K562 (cell line): ENCODE measurements around the gene CD4. TPM values are rescaled to one million over a fixed set of nuclear protein-coding genes. Genes with fewer than 3 reads are reported as not detected.

Experiments
- CBX5 ChIP-seq: IDR thresholded peaks from 2 replicates; pipeline ENCODE4 v1.6.1; 2014; ENCODE audit warnings: low read depth, borderline replicate concordance
- CCAR2 ChIP-seq: fragments of 200-400 bp; formaldehyde crosslinking; IDR thresholded peaks from 2 replicates; pipeline ENCODE4 v1.6.1; 2017; ENCODE audit warnings: mild to moderate bottlenecking, low read depth, low read length
- ESRRB ChIP-seq: fragments of 250-450 bp; sonication (Bioruptor Pico); IDR thresholded peaks from 2 replicates; pipeline ENCODE4 v1.5.0; 2020; ENCODE audit warnings: mild to moderate bottlenecking, moderate library complexity, borderline replicate concordance
- EZH2 ChIP-seq: IDR thresholded peaks from 2 replicates; pipeline ENCODE4 v1.6.1; 2012; ENCODE audit warnings: low read depth, mild to moderate bottlenecking, inconsistent platforms, low read length, borderline replicate concordance
- FOXJ3 ChIP-seq: sonication (generic); formaldehyde crosslinking; IDR thresholded peaks from 2 replicates; pipeline ENCODE4 v1.4.0; 2020; ENCODE audit warnings: mild to moderate bottlenecking, missing genetic modification reagents
- POLR2H ChIP-seq: IDR thresholded peaks from 2 replicates; pipeline ENCODE4 v1.6.1; 2016; ENCODE audit warnings: missing genetic modification characterization, low read depth, mild to moderate bottlenecking, control low read depth, missing compliant biosample characterization, moderate library complexity
- PTTG1 ChIP-seq: fragments of 450-650 bp; IDR thresholded peaks from 2 replicates; pipeline ENCODE4 v1.6.1; 2016; ENCODE audit warnings: low read depth, mild to moderate bottlenecking, missing genetic modification characterization, missing compliant biosample characterization
- STAG1 ChIP-seq: sonication (generic); formaldehyde crosslinking; IDR thresholded peaks from 2 replicates; pipeline ENCODE4 v1.5.0; 2020; ENCODE audit warnings: missing genetic modification reagents, borderline replicate concordance
- TCF7L2 ChIP-seq: fragments of 150-350 bp; IDR thresholded peaks from 2 replicates; pipeline ENCODE4 v1.6.1; 2016; ENCODE audit warnings: low read depth, mild to moderate bottlenecking, low read length, moderate library complexity
- TSC22D4 ChIP-seq: fragments of 450-650 bp; IDR thresholded peaks from 2 replicates; pipeline ENCODE4 v1.6.1; 2016; ENCODE audit warnings: missing genetic modification characterization, missing biosample characterization, control low read depth
- ZBTB7A ChIP-seq: IDR thresholded peaks from 2 replicates; pipeline ENCODE4 v1.6.1; 2011; ENCODE audit warnings: low read depth, mild to moderate bottlenecking, low read length, moderate library complexity, borderline replicate concordance; ENCODE audit not compliant: control insufficient read depth
- ZBTB8A ChIP-seq: fragments of 450-650 bp; IDR thresholded peaks from 2 replicates; pipeline ENCODE4 v1.6.1; 2018; ENCODE audit warnings: mild to moderate bottlenecking, moderate library complexity; ENCODE audit not compliant: partially characterized antibody
- ZNF551 ChIP-seq: fragments of 250-450 bp; sonication (Bioruptor Pico); IDR thresholded peaks from 2 replicates; pipeline ENCODE4 v1.5.0; 2021; ENCODE audit warnings: mild to moderate bottlenecking, moderate library complexity
- ZNF57 ChIP-seq: fragments of 450-650 bp; formaldehyde crosslinking; IDR thresholded peaks from 2 replicates; pipeline ENCODE4 v1.4.0; 2020; ENCODE audit warnings: mild to moderate bottlenecking, moderate library complexity
- ZNF589 ChIP-seq: fragments of 200-800 bp; sonication (Bioruptor generic); IDR thresholded peaks from 2 replicates; pipeline ENCODE4 v1.6.1; 2016; ENCODE audit warnings: low read depth, missing genetic modification characterization, missing compliant biosample characterization
- ZNF699 ChIP-seq: fragments of 250-450 bp; sonication (Bioruptor Pico); IDR thresholded peaks from 2 replicates; pipeline ENCODE4 v1.8.0; 2021; ENCODE audit warnings: mild to moderate bottlenecking, moderate library complexity; ENCODE audit not compliant: insufficient replicate concordance
- polyA plus RNA-seq, 8 experiments: library from polyadenylated mRNA; depleted of rRNA in 4 of 8; stranded (reverse) in 5 of 8; unstranded in 3 of 8; fragments of >200 nt; fragmentation: Nextera tagmentation in 2 of 8; fragmentation: Illumina TruSeq in 1 of 8; extraction: Ambion mirVana in 2 of 8; extraction: Trizol in 1 of 8; gene quantifications; 2 replicates each; pipeline versions ENCODE4 v1.2.1 to v1.2.3, GENCODE V29; 2011 to 2014; ENCODE audit warnings: inconsistent platforms in 1 of 8, missing spikeins in 1 of 8
- total RNA-seq, 7 experiments: library from RNA; depleted of rRNA in 6 of 7; stranded (reverse); fragments of >200 nt in 6 of 7; fragmentation: Illumina TruSeq in 2 of 7; extraction: Trizol in 2 of 7; gene quantifications; 2 replicates each; pipeline versions ENCODE4 v1.2.1 to v1.2.3, GENCODE V29; 2011 to 2021; ENCODE audit warnings: low replicate concordance in 1 of 7
- TF ChIP-seq, protein P1 (sequence below): sonication (generic); formaldehyde crosslinking; IDR thresholded peaks from 2 replicates; pipeline ENCODE4 v1.8.1; 2023; ENCODE audit warnings: mild to moderate bottlenecking, missing genetic modification reagents, moderate library complexity
- TF ChIP-seq, protein P2 (sequence below): fragments of 450-650 bp; formaldehyde crosslinking; IDR thresholded peaks from 2 replicates; pipeline ENCODE4 v1.4.0; 2022; ENCODE audit warnings: missing genetic modification characterization
- TF ChIP-seq, protein P3 (sequence below): sonication (generic); formaldehyde crosslinking; IDR thresholded peaks from 2 replicates; pipeline ENCODE4 v1.8.1; 2023; ENCODE audit warnings: missing genetic modification reagents, mild to moderate bottlenecking, borderline replicate concordance

The CD4 gene
- total and polyA plus RNA-seq, 9 of the 15 experiments (the other 6 are each of a cell fraction or from before 2014, with no cell fraction given): 0.06 to 0.27 (median 0.09) TPM; not detected in 5

DNA sequence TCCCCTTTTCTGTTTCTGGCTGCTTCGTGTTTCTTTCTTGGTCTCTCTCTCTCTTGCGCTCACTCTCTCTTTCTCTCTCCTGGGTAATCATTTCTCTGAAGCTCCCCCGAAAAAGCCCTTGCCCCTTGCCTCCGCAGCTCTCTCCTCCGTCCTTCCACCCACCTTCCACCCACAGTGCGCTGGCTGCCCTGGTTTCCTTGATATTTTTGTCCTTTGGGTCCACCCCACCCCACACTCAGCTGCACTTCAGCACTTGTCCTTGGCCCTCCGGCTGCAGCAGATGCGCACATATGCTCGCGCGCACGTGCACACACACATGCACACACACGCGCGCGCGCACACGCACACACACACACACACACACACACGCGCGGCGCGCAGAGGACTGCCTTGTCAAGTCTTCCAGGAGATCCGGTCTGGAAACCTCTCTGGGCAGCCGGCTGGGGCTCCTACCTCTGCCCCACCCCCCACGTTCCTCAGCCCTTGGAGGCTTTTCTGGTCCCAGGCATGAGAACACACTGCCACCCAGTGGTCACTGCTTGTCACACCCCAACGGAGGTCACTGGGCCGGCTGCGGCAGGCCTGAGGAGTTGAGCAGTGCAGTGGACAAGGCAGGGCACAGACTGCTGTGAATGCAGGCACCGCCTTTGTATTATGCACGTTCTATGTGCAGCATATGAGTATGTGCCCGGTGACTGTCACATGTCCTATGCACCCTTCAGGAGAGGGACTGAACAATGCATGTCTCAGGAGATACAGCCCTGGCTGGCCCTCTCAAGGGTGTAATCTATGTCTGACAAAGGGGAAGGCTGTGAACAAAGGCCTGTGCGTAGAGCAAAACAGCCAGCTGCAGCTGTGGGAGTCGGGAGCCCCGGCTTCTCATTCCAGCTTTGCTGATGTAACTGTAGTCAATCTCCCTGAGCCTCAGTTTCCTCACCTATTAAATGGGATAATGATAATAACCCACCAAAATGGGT is 10.5 kb upstream of the CD4 start (continued):
- TF ChIP-seq, protein P1, sequence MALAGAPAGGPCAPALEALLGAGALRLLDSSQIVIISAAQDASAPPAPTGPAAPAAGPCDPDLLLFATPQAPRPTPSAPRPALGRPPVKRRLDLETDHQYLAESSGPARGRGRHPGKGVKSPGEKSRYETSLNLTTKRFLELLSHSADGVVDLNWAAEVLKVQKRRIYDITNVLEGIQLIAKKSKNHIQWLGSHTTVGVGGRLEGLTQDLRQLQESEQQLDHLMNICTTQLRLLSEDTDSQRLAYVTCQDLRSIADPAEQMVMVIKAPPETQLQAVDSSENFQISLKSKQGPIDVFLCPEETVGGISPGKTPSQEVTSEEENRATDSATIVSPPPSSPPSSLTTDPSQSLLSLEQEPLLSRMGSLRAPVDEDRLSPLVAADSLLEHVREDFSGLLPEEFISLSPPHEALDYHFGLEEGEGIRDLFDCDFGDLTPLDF (CRISPR knock-in tag): no peak
- TF ChIP-seq, protein P2, sequence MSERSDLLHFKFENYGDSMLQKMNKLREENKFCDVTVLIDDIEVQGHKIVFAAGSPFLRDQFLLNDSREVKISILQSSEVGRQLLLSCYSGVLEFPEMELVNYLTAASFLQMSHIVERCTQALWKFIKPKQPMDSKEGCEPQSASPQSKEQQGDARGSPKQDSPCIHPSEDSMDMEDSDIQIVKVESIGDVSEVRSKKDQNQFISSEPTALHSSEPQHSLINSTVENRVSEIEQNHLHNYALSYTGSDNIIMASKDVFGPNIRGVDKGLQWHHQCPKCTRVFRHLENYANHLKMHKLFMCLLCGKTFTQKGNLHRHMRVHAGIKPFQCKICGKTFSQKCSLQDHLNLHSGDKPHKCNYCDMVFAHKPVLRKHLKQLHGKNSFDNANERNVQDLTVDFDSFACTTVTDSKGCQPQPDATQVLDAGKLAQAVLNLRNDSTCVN (CRISPR knock-in tag): no peak
- TF ChIP-seq CBX5: 0 out of 2 replicates have a peak, but pooled peaks have one; percentile 23
- no peak for TF ChIP-seq ESRRB (CRISPR knock-in tag)
- no peak for TF ChIP-seq ZNF699
- TF ChIP-seq FOXJ3 (CRISPR knock-in tag): no peak
- no peak for TF ChIP-seq ZBTB8A
- TF ChIP-seq ZBTB7A: no peak
- no peak for TF ChIP-seq ZNF589 (CRISPR knock-in tag)
- TF ChIP-seq, protein P3, sequence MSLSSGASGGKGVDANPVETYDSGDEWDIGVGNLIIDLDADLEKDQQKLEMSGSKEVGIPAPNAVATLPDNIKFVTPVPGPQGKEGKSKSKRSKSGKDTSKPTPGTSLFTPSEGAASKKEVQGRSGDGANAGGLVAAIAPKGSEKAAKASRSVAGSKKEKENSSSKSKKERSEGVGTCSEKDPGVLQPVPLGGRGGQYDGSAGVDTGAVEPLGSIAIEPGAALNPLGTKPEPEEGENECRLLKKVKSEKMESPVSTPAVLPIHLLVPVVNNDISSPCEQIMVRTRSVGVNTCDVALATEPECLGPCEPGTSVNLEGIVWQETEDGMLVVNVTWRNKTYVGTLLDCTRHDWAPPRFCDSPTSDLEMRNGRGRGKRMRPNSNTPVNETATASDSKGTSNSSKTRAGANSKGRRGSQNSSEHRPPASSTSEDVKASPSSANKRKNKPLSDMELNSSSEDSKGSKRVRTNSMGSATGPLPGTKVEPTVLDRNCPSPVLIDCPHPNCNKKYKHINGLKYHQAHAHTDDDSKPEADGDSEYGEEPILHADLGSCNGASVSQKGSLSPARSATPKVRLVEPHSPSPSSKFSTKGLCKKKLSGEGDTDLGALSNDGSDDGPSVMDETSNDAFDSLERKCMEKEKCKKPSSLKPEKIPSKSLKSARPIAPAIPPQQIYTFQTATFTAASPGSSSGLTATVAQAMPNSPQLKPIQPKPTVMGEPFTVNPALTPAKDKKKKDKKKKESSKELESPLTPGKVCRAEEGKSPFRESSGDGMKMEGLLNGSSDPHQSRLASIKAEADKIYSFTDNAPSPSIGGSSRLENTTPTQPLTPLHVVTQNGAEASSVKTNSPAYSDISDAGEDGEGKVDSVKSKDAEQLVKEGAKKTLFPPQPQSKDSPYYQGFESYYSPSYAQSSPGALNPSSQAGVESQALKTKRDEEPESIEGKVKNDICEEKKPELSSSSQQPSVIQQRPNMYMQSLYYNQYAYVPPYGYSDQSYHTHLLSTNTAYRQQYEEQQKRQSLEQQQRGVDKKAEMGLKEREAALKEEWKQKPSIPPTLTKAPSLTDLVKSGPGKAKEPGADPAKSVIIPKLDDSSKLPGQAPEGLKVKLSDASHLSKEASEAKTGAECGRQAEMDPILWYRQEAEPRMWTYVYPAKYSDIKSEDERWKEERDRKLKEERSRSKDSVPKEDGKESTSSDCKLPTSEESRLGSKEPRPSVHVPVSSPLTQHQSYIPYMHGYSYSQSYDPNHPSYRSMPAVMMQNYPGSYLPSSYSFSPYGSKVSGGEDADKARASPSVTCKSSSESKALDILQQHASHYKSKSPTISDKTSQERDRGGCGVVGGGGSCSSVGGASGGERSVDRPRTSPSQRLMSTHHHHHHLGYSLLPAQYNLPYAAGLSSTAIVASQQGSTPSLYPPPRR (CRISPR knock-in tag): no peak
- TF ChIP-seq TSC22D4 (tag): no peak
- no peak for TF ChIP-seq CCAR2
- no peak for TF ChIP-seq TCF7L2
- no peak for TF ChIP-seq EZH2
- TF ChIP-seq ZNF551 (CRISPR knock-in tag): no peak
- TF ChIP-seq PTTG1: no peak
- TF ChIP-seq POLR2H (tag): no peak
- TF ChIP-seq STAG1 (CRISPR knock-in tag): peak; percentile 46; the same call in 1 of the 2 replicates
- no peak for TF ChIP-seq ZNF57 (CRISPR knock-in tag)
